IPS-NIHi7 (cell line): ENCODE results near the gene MAN1A2.

Experiments used
- DNase-seq: peaks from one replicate; pipeline ENCODE4 v3.0.0; 2012; ENCODE audit warnings: mixed read lengths; ENCODE audit errors: extremely low spot score

Gene MAN1A2

DNA sequence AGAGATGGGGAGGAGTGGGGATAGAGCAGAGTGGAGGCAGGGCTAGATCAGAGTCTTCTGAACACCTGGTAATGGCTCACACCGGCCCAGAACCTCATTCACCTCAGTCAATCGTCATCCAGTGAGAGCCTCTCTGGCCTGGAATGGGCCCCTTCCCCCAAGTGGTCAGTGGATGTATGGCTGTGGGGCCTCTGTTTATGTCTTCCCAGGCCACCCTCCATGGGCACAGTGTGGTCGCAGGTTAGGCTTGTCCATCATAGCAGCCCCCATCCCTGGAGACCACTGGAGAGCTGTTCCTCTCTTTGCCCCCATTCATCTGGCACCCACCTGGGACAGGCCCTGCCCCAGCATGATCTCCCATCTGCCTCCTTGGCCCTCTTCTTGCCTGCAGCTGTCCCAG is 209.0 kb downstream of the MAN1A2 start:
- DNase-seq, result no peak

DNA sequence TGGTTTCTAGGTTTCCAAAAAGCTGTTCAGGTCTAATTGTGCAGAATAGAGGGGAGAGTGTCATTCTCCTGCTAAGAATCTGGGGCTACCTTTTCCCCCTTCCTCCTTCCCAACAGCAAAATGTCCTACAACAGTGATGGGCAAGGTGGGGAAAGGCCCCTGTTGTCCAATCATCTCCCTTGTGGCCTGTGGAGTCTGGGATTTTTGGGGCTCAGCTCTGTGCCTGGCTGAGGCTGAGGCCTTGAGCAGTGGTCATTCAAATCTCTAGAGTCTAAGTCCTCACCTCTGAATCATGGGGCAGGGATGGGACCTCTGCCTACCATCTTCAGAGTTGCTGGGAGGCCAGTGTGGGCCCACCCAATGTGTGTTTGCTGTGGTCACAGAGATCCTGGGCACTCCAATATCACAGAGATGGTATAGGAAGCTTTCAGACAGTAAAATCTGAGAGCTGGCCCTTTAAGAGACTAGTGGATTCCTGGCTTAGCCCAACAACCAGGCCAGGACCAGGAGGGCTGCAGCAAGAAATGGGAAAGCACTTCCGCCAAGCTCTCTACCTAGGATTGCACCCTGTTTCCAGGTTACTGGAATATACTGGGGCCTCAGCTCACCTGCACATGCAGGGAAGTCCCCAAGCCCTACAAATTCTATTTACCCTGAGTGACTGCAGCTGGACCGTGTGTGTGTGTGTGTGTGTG is 210.1 kb downstream of the MAN1A2 start:
- no peak for DNase-seq

DNA sequence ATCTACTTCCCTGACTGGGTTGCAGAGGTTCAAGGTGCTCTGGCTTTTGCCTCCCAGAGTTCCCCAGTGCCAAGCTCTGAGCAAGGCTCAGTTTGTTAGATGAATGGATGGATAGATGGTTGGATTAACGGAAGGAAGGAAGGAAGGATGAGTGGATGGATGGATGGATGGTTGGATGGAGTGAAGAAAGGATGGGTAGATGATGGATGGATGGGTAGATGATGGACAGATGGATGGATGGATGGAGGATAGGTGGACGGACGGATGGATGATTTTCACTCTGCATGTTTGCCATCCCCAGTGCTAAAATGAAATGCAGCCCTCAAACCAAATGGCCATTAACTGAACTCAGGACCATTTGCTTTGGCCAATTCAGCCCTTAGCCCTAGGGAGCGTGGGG is 211.2 kb downstream of the MAN1A2 start:
- DNase-seq, result no peak
